ENCODE results near the gene TSPAN15.
A peak's percentile ranks its signal among the peaks of the same experiment; 100 is the strongest.

The TSPAN15 gene

DNA sequence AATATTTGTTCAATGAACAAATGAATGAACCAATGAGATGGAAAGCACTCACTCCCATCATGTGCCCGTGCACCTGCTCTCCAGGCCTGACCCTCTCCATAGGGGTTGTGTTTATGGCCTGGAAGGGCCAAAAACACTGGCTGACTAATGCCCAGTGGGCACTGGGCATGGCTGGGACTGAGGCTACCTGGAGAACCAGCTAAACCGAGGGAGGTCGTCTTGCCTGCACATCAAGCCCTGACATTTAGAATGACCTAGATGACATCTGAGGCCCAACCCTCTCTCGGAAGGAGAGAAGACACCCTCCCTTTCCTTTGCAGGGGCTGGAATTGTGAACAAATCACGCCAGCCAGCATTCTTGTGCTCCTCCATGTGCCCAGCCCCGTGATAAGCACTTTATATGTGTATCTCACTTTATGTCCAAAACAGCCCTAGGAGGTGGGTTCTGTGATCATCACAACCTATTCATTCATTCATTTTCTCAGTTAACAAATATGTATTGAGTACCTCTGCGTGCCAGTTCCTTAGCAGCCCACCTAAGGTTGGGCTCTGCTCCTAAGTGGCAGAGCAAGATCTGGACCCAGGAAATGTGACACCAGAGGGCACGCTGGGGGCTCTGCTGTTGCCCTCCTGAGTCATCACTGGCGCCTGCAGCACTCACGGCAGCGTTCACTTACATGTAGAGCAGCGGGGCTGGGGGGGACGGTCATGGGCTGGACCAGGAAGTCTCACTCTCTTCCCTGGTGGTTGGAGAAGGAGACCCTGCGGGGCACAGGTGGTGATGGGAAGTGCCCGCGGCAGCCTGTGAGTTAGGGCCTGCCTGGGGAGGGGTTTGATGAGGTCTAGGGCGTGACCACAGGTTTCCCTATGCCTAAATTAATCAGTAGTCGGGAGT lies 52.0 kb downstream of the TSPAN15 start:
- DNase-seq (ENCODE audit: extremely low read depth, low read depth) = no peak
- TF ChIP-seq, protein P1, sequence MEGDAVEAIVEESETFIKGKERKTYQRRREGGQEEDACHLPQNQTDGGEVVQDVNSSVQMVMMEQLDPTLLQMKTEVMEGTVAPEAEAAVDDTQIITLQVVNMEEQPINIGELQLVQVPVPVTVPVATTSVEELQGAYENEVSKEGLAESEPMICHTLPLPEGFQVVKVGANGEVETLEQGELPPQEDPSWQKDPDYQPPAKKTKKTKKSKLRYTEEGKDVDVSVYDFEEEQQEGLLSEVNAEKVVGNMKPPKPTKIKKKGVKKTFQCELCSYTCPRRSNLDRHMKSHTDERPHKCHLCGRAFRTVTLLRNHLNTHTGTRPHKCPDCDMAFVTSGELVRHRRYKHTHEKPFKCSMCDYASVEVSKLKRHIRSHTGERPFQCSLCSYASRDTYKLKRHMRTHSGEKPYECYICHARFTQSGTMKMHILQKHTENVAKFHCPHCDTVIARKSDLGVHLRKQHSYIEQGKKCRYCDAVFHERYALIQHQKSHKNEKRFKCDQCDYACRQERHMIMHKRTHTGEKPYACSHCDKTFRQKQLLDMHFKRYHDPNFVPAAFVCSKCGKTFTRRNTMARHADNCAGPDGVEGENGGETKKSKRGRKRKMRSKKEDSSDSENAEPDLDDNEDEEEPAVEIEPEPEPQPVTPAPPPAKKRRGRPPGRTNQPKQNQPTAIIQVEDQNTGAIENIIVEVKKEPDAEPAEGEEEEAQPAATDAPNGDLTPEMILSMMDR (IDR thresholded peaks at IDR 0.05; ENCODE audit: low read depth, low read length, missing control alignments) = no peak
- H3K4me3 ChIP-seq (replicated peaks; ENCODE audit: low read depth, low read length) = no peak overlapping the region

DNA sequence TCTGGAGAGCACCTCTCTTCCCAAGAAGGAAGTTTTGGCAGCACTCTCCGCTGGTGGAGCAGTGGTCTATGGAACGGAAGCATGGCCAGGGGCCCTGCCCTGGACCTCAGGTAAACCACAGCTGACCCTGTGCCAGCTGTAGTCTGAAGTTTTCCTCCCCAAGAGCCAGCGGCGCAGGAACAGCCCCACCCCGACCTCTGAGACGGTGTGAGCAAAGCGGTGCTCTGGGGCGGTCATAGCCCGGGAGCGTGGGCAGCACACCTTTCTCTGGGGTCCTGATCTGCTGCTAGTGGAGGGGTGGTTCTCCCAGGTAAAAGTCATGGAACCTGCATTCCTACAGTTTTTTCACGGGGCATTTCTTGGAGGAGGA lies 52.6 kb downstream of the TSPAN15 start:
- H3K4me3 ChIP-seq (replicated peaks; ENCODE audit: low read depth, low read length) = no peak overlapping the region
- DNase-seq (ENCODE audit: extremely low read depth, low read depth) = no peak
- TF ChIP-seq, protein P1 (IDR thresholded peaks at IDR 0.05; ENCODE audit: low read depth, low read length, missing control alignments) = no peak

DNA sequence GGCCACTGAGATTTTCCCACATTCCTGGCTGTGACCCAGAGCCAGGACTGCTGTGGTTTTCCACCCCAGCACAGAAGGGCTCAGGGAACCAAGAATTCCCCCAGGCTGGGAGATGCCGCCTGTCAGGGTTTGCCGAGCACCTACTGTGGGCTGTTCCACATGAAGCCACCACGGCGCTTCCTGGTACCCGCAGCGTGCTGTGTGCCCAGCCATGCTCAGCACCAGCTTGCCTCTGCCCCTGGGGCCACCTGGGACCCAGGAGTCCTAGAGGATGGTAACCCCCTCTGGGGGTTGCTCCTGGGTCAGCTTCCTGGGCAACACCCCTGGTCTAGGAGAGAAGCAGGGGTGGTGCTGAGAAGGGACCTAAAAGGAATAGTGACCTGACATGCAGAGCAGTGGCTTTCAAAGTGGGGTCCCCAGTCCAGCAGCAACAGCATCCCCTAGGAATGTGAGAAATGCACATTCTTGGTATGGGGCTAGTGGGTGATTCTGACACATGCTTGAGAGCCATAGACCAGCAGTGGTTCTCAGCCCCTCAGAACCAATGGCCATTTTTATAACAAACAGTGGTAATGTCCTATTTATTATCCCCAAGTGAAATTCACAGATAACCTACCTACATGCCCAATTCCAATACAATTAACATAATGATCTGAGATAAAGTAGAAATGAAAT lies 53.4 kb downstream of the TSPAN15 start:
- no peak overlapping the region for H3K4me3 ChIP-seq (replicated peaks; ENCODE audit: low read depth, low read length)
- no peak for DNase-seq (ENCODE audit: extremely low read depth, low read depth)
- TF ChIP-seq, protein P1 (IDR thresholded peaks at IDR 0.05; ENCODE audit: low read depth, low read length, missing control alignments) = no peak

DNA sequence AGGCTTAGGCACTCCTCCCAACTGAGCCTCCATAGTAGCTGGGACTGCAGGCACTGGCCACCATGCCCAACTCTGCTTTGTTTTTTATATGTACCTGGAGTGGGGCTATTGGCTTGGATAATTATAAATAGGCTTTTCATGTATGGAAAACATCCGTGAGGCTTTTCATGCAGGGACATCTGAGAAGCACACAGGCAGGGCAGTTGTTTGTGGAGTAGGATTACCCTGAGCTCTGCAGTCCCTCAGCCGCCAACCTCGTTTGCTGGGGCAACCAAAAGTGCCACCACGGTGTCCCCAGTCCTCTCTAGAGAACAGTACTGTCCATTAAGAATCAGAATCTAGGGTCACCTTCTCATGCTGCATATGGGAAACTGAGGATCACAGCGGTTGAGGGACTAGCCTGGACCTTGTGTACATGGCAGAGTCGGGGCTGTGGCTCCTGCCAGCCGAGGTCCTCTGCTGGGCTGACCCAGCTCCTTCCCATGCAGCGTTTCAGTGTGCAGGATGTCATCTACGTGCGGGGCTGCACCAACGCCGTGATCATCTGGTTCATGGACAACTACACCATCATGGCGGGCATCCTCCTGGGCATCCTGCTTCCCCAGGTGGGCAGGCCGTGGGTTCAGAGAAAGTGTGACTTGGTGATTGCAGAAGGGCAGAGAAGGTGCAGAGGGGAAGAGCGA lies 54.5 kb downstream of the TSPAN15 start:
- no peak overlapping the region for H3K4me3 ChIP-seq (replicated peaks; ENCODE audit: low read depth, low read length)
- TF ChIP-seq, protein P1 (IDR thresholded peaks at IDR 0.05; ENCODE audit: low read depth, low read length, missing control alignments) = no peak
- no peak for DNase-seq (ENCODE audit: extremely low read depth, low read depth)

DNA sequence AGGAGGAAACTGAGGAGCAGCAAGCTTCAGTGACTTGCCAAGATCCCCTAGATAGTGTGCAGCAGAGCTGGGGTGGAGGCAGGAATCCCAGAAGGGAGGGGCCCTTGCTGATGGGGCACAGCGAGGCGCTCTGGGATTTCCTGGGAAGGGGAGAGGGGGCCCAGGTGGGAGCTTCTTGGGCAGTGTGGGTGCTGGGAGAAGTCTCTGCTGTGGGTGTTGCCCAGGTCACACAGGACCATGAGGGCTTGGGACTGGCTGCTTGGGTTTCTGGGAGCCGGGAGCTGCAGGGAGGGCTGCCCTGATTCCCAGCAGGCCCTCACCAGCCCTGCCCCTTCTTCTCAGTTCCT lies 55.2 kb downstream of the TSPAN15 start:
- no peak for DNase-seq (ENCODE audit: extremely low read depth, low read depth)
- TF ChIP-seq, protein P1 (IDR thresholded peaks at IDR 0.05; ENCODE audit: low read depth, low read length, missing control alignments) = no peak
- H3K4me3 ChIP-seq (replicated peaks; ENCODE audit: low read depth, low read length) = no peak overlapping the region

DNA sequence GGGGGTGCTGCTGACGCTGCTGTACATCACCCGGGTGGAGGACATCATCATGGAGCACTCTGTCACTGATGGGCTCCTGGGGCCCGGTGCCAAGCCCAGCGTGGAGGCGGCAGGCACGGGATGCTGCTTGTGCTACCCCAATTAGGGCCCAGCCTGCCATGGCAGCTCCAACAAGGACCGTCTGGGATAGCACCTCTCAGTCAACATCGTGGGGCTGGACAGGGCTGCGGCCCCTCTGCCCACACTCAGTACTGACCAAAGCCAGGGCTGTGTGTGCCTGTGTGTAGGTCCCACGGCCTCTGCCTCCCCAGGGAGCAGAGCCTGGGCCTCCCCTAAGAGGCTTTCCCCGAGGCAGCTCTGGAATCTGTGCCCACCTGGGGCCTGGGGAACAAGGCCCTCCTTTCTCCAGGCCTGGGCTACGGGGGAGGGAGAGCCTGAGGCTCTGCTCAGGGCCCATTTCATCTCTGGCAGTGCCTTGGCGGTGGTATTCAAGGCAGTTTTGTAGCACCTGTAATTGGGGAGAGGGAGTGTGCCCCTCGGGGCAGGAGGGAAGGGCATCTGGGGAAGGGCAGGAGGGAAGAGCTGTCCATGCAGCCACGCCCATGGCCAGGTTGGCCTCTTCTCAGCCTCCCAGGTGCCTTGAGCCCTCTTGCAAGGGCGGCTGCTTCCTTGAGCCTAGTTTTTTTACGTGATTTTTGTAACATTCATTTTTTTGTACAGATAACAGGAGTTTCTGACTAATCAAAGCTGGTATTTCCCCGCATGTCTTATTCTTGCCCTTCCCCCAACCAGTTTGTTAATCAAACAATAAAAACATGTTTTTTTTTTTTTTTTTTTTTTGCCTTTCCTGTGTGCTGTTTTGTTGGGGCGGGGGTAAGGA lies 55.8 kb downstream of the TSPAN15 start:
- no peak for DNase-seq (ENCODE audit: extremely low read depth, low read depth)
- TF ChIP-seq, protein P1 (IDR thresholded peaks at IDR 0.05; ENCODE audit: low read depth, low read length, missing control alignments) = no peak
- H3K4me3 ChIP-seq (replicated peaks; ENCODE audit: low read depth, low read length) = 0 out of 2 replicates have a peak overlapping the region, but pooled peaks have one; percentile 1
